ENCODE data around the gene UBE2A.

Gene UBE2A

GRCh38 chrX:119574394-119575266 is at the start of gene UBE2A:
Gene UBE2A (plus strand): TSS chrX:119574563. CDS start chrX:119574712, 149 bp downstream.
- DNase-seq: peak; percentile 30

DNA sequence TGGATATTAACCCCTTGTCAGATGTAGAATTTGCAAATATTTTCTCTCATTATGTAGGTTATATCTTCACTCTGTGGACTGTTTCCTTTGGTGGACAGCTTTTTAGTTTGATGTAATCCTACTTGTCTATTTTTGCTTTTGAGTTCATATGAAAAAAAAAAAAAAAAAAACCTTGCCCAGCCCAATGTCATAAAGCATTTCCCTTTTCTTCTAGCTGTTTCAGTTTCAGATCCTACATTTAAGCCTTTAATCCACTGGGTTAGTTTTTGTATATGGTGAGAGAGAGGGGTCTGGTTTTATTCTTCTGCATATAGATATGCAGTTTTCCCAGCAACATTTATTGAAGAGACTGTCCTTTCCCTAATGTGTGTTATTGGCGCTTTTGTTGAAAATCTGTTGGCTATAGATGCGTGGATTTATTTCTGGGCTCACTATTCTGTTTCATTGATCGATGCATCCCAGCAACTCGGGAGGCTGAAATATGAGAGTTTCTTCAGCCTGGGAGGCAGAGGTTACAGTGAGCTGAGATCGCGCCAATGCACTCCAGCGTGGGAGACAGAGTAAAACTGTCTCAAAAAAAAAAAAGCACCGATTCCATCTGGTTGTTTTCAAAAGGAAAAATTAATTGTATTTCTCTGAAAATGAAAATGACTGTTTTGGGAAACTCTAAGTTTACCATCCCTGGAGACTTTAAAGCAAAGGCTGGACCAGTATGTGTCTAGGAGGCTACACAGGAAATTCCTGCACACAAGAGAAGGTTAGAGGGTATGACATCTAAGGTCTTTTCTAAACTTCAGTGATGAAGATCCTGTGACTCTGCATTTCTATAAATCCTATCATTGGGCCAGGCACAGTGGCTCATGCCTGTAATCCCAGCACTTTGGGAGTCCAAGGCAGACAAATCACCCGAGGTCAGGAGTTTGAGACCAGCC is 44.8 kb upstream of the UBE2A start:
- no peak for DNase-seq

DNA sequence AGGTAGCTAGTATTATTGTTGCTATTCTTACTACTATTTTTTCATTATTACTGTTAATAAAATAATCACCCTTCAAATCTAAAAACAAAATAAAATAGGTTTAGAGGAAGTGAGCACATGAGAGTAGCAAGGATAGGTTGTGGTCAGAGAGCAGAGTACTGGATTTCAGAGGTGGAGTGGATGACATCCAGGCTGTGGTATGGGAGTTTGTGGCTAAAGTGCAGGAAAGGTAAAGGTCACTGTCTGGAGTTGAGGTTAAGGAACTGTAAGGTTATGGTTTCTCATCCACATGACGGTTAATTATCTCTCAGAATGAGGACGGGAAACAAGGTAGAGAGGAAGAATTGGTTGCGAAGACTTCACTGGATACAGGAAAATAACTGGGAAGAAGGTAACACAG is 36.9 kb upstream of the UBE2A start:
- DNase-seq: no peak

DNA sequence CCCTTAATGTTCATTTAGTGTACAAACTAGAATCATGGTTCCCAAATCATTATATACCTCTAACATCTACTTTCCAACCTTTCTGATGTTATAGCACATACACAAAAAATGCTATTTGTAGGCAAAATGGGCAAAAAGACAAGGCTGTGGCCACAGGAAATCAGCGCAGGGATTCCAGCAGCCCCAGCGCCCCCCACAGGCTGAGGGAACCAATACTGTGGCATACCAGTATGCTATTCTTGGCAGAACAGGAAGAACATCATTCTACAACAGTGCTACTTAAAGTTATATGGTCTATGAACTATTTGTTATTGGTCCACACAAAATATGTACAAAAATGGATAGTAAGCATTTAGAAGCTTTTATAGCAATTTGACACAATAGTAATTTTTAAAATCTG is 34.5 kb upstream of the UBE2A start:
- no peak for DNase-seq

GRCh38 chrX:119541188-119541587 is 33.2 kb upstream of the UBE2A start:
- DNase-seq: no peak

DNA sequence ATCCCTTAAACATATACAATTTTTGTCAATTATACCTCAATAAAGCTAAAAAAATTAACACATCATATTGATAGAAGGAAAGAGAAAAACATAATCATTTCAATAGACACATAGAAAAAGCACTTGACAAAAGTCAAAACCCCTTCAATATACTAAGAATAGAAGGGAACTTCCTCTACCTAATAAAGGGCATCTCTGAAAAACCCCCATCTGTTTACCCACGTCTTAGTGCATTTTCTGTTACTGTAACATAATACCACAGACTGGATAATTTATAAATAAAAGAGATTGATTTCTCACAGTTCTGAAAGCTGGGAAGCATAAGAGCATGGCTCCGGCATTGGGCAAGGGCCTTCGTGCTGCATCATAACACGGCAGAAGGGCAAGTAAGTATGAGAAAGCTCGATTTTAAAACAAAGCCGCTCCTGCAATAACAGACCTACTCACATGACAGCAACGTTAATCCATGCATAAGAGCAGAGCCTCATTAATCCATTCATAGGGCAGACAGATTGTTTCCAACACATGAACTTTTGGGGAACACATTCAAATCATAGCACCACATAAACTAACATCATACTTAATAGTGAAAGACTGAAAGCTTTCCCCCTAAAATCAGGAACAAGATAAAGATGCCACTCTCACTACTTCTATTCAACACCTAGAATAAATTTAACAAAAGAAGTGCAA is 24.9 kb upstream of the UBE2A start:
- no peak for DNase-seq

- no peak for DNase-seq
Measured at GRCh38 chrX:119552508-119552907, 21.9 kb upstream of the UBE2A start.

DNA sequence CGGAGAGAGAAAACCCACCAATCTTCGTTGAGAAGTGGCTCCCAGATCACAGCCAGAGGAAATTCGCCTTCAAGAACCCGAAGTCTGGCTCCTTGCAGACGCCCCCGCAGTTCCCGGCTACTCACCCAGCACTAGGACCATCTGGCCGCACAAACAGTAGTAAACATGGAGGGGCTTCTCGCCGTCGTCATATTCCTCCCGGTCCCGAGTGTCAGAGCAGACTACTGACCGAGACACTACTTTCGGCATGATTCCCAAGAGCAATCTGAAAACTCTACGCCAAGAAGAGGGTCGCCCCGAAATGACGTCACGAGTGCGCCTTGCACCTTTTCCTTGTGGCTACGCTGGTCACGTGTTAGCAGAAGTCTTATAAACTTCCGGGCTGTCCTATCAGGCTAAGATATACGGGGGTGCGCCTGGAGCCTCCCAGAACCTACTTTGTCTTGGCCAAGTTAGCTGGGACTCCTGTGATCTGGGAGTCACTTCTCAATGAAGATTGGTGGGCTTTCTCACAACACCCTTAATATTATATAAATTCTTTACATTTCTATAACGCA is 9.2 kb upstream of the UBE2A start, which contains the start of gene STEEP1:
Gene STEEP1 (minus strand): TSS at position 303 of the 557 bp plus-strand sequence. CDS start 54 bp downstream, at position 249.
- peak; percentile 84 for DNase-seq

DNA sequence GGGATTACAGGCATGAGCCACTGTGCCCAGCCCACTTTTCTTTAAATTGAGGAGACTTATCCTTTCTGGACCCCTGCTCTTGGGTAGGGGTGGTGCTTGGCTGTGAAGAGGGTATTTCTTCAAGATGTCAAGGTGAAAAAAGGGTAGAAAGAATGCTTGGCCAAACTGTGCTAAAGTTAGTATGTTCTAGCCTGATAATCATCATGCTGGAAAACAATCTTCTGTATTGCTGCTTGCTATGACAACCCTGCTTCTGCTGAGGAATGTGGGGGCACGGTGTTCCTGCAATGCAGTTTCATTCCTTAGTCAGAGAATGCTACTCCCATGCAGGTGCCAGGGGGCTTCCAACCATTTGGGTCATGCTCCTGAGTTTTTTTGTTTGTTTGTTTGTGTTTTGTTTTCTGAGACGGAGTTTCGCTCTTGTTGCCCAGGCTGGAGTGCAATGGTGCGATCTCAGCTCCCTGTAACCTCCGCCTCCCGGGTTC is 4.0 kb upstream of the UBE2A start:
- no peak for DNase-seq

- DNase-seq: no peak
Measured at GRCh38 chrX:119573222-119573621, 1.1 kb upstream of the UBE2A start.

DNA sequence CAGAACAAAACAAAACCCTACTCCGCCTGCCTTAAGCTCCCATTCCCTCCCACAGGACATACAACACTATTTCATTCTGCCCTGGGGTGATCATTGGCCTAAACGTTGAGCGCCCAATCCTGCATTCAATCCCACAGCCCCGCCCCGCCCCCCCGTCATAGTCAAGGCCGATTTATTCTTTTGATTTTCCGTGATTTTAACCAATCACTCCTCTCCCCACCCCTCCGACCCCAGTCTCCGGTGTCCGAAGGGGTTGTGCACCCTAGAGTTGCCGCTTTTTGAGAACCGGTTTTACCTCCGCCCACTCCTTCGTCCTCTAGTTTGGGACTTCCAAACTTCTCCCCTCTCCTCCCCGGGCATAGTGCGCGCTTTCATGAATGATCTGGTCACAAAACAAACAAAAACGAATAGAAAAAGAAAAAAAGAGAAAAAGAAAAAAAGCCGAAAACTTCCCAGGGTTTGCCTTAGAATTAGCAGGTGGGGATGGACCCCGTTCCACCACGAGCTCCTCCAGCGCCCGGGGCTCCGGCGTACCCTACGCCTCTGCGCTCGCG is 446 bp upstream of the UBE2A start:
- no peak for DNase-seq

GRCh38 chrX:119579414-119579813 is 5.1 kb downstream of the UBE2A start:
- DNase-seq: no peak

DNA sequence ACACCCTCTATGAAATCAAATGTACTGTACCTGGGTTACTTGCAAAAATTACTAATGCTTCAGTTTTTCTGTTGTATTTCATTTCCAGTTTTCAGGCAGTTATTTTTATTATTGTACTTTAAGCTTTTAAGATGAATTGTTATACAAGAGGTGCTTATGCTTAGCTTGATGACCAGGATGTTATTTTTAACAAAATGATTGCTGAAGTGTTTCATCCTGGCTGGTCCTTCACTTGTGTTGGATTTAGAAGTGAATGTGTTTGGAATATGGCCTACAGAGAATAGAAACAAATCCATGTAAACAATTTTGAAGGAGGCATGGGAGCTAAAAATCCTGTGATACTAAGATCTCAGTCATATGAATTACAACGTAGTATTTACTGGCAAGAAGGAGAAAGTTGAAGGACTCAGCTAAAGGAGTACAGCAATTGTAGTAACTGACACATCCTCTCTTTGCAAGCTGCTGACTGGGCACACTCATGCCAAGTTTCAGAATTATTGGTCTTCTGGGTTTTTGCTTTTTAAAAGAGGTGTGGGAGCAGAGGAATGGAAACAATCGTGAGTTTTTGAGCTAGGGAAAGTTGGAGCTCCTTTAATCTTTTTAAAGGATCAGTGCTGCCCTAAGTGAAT is 9.2 kb downstream of the UBE2A start:
- DNase-seq: no peak

DNA sequence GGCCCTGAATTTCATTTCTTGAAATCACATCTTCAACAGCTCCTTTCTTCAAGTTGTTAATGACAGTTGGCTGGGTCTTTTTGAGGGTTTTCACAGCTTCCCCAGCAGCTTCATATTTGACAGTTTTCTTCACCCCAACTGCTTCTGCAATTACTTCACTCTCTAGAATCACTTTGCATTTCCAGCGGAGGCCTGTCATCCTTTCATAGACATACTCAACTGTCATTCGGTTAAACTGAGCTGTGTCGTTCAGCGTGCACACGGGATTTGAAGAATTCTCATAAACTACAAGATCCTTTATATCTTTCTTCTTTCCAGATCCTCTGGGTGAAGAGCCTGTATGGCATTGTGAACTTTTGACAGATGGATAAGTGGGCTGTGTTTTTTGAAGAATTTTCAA is 15.4 kb downstream of the UBE2A start:
- DNase-seq: no peak

- no peak for DNase-seq
Measured at GRCh38 chrX:119602701-119603255, 28.4 kb downstream of the UBE2A start.

DNA sequence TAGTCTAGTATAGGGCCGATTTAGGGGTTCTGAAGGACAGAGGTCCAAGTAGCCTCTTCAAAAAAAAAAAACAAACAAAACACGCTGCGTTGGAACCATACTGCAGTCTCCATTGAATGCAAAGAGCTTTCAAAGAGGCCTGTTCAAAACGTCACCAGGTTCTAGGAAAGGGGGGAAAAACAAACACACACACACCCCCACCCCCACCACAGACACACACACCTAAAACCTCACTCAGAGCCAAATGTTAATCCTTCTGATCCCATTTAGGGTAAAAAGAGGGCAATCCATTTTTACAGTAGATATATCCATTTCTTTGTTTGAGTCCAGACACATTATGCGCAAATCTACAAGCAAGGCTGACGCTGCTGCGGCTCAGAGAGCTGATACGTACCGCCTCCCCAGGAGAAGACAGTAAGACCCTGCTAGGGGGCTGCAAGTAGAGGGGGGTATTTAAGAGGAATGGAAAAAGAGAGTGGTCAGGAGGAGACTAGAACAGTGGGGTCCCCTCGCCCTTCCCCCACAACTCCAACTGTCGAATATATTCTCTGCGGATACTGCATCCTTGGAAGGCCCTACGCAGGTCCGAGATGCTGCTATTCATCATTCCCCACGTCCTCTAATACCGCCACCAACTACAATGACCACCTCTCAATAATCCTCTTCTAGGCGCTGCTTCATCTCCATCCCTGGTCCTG is 30.6 kb downstream of the UBE2A start:
- DNase-seq: no peak

DNA sequence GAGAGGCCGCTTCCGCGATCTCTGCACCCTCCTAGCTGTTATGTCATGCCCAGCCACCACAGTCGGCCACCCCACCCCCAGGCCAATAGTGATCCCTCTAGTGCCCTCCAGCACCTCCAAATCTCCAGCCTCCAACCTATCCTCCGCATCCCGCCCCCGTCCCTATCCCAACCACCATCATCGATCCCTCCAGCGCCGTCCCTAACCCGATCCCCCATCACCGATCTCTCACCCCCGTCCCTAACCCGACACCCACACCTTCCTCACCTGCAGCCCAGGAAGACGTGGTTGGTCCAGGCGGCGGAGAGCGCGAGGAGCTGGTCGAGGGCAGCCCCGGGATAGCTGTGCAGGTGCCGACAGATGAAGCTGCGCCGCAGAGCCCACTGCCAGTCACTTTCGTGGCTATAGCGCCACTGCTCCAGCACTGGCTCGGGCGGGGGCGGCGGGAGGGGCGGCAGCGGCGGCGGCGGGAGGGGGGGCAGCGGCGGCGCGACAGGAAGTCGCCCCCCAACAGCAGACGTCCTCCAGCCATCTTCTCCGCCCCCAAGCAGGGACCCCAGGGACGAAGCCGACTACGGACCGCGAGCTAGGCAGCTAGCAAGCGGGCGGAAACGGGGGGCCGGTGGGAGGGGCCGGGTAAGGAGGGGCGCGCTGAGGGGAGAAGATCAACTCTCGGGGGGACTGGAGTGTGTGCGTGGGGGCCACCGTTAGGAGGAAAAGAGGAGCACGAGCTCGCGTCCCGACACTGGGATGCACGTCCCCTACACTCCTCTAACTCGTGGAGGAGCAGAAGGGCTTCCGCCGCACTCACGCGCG is 31.3 kb downstream of the UBE2A start:
- no peak for DNase-seq

DNA sequence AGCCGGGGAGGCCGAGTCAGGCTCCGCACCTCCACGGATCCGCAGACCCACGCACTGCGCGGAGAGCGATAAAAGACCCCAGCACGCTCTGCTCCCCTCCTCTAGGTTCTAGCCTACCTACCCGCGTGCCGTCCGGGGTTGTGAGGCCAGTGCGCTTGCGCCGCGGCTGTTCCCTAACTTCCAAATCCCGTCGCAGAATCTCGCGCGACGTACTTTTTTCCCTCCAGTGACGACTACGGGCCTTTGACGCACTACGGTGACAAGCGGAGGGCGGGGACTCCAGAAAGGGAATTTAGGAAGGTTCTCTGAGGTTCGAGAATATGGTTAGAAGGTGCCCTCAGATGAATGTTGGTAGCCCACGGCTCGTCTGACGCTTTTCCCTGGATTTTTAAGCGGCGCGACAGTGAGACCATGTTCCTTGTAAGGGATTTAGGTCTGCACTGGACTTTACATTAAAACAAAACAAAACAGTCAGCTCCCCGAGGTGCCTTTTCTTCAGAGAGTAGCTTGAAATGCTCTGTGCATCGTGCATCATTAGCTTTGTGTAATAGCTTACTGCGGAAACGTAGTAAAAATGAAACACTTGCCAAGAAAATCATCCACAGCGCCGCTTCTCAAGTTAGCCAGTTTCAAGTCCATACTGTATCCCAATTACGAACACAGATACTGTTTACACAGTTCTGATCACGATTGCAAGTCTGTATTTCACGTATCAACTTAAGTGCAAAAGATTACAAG is 32.1 kb downstream of the UBE2A start, which contains the start of gene NKRF:
Gene NKRF (minus strand): TSS at position 145 of the 738 bp plus-strand sequence.
- DNase-seq: peak; percentile 70

GRCh38 chrX:119607018-119607389 is 32.6 kb downstream of the UBE2A start:
- no peak for DNase-seq

All from NCI-H2029 treated with DMSO at 0.1 percent for 48 hours (cell line).